GM19238 (cell line): ENCODE measurements around the gene GHR.

ENCODE experiments used
- DNase-seq: peaks from one replicate; pipeline ENCODE4 v3.0.0; 2011; ENCODE audit warnings: low spot score; ENCODE audit not compliant: insufficient read length

GHR gene

DNA sequence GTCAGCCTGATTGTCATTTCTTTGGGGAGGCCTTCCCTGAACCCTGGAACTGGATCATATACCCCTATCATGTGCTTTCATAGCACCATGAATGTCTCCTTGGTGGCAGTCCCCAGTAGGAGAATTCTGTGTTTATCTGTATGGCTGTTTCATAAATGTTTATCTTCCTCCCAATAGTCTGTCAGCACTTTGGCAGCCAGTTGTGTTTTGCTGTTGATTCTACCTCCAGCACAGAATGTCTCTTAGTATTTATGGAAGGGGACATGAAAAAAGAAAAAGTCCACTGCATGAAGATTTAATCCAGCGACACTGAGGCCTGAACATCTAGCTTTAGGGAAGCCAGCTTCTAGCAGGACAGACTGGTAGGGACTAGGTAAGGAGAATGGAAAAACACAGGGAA, 38.3 kb downstream of the GHR start:
- no peak for DNase-seq

DNA sequence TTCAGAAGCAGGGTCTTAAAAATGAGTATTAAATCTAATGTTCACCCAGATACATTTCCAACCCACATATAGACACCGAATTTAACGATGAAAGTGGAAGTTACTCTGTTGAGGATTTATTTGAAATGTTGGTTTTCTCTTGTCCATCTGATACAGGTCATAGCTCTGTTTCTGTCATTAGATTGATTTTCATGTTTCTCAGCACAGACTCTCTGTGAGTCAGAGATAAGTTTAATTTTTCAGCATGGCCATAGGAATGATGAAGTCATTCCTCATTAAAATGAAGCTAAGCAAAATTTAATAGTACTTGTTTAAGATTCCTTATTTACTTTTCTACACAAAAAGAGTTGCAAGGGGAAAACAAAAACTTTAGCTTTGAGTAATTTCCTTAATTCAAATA, 38.8 kb downstream of the GHR start:
- no peak for DNase-seq

DNA sequence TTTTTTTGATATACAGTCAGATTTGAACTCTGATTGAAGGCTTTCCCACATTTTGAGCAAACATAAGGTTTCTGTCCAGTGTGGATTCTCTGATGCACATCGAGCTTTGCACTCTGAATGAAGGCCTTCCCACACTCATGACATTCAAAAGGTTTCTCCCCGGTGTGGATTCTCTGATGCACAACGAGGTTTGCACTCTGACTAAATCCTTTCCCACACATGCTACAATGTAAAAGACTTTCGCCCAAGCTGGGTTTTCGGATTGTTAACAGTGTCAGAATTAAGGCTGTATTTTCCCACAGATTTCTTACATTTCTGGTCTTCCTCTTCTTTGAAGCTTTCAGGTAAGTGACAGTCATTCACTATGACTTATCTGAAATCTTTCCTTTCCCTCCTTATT, 44.3 kb downstream of the GHR start:
- no peak for DNase-seq

DNA sequence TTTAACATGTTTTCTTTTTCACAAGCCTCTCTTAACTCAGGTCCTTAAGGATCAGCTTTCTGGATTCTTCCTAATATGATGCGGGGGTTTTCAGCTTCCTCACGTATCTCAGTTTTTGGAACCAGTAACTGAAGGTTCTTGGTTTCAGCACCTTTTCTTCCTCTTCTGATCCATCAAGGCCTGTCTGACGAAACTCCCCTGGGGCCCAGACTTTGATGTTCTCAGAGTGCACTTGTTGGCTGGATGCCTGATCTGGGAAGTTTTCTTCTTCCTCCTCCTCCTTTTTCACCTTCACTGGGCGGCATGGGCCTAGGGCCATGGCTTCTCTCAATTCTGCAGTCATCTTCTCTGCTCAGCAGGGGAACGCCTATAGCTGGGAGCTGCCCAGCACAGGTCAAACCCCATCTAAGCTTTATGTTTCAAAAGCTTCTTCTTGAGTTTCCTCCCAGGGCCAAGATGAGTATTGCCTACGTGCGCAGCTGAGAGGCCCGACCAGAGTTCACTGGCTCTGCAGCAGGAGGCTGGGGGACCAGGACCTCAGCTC, 44.8 kb downstream of the GHR start:
- no peak for DNase-seq

DNA sequence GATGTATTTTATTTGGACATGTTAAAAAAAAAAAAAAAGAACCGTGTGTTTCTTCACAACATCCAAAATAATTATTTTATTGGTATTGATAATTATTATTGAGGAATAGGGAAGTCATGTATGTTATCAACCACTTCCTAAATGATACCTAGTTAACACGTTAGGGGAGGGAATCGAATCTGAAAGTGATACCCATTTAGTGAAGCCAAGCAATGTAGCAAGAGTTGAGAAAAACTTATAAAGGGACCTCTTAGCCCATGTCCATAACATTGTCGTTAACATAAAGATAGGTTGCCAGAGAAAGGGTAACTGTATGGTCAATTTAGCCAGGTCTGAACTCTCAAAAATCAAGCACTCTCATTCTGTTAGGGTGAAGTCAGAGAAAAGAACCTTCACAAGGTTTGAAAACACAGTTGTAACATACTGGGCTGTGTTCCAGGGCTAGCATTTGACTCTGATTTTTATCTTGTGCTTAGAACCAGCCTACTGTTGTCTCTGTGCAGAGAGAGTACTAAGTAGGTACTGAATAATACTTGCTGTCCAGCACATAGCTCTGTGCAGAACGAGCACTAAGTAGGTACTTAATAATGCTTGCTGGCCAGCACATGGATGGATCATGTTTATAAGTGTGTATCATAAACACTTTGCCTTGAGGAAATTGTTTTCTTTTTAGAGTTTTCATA, 60.4 kb downstream of the GHR start:
- DNase-seq, result no peak

DNA sequence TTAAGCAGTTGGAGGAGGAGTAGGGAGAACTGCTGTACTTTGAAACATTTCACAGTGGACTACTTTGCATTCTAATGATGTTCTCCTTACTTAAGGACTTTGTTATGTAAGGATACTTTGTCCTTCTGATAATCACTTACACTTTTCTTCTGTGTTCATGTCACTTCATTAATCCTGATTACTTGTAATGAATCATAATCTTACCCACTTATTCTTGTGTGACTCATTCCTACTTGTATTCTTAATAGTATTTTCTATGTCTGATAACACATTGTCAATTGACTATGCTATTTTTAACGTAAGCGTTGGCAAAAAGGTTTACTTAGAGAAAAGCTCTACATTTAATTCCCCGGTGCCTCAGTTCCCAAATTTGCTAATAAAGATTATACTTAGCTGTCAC, 63.8 kb downstream of the GHR start:
- DNase-seq, result no peak

DNA sequence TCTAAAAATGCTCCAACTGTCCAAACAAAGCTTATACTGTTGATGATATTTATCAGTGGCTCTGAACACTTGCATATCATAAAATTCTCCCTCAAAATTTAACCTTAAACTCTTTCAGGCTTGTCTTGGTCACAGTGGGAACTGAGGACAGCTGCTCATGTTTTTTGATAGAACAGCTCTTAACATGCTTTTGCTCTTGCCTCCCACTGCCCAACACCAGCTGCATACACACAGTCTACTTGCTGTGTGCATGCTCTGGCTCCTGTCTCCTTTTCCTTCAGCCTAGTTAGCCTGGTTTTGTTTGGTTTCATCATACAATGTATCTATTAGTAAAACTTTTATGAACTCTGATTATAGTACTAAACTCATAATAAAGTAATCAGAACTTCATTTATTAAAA, 64.6 kb downstream of the GHR start:
- DNase-seq, result no peak

DNA sequence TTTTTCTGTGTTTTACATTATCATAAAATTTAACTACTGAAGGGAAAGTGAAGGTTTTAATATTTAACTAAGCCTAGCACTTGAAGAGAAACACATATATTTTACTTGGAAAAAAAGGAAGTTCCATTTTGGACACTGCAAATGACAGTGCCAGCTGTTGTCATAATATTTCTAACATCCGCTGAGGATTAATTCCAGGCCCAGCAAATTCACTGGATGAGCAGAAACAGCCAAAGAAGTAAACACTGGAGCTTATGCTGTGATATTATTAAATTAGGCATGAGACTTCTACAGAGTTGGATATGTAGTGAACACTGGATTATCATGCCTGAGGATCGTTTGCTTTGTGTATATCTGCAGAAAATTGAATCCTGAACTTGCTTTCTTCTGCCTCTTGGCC, 67.6 kb downstream of the GHR start:
- no peak for DNase-seq

DNA sequence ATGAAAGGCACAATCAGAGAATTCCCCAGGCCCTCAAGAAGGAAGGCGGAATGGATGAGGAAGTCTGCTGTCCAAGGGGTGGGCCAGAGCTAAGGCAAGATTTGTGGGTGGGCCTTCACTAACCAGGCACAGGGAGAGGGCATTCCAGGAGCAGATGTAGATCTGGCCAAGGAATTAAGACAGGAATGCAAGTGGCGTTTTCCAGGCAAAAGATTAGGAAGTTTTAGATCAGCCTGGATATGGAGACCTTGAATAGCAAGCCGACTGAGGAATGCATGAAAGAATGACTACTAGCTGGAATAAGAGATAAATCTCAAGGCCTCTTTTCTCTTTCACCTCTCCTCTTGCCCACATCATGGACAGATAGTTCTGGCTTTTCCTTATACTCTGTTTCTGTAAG, 68.5 kb downstream of the GHR start:
- no peak for DNase-seq

DNA sequence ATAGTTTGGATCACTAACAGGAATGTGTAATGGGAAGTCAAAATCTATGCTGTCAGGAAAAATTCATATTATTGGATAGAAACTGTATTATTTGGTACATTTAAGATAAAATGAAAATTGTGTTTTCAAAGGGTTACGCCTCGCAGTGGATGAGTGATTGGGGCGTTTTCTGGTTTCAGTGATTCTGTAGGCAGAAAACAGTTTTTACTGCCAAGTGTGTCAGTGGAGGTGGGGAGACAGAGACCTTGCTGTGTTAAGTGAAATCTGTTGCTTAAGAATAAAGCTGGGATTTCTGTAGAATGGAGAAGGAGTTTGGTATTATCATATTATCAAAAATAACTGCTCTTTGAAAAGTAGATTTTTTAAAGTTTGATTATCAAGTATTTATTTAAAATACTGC, 69.7 kb downstream of the GHR start:
- DNase-seq, result no peak

DNA sequence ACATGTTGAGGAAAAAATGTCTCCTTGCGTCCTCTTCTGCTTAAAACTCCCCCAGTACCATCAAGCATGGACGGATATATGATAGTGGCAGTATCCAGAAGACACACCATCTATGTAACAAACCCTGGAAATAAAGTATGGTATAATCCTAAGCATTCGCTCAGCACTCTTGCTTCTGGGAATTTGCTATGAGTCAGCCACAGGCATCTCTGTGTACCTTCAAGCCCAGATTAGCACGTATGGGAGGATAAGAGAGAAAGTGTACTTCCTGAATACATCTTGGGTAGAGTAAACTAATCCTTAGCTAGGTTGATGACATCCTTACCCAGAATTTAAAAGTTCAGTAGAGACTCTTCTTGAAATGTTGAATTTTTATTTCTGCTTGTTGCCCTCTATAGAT, 71.2 kb downstream of the GHR start:
- DNase-seq, result no peak

DNA sequence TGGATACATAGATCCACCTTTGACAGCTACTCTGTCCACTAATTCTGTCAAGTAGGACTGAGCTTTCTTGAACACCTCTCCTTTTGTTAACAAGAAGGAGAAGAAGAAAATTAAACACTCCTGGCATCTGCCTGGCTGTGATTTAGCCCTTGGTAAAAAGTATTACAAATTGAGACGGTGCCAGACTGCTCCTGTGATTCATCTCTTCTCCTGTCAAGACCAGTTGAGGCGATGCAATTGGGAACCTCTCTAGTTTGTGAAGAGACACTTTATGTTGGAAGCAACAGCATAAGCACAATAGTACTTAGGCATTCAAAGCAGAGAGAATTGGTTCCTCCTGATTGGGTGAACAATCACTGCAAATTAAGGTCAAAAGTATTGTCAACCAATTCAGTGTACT, 72.7 kb downstream of the GHR start:
- no peak for DNase-seq

DNA sequence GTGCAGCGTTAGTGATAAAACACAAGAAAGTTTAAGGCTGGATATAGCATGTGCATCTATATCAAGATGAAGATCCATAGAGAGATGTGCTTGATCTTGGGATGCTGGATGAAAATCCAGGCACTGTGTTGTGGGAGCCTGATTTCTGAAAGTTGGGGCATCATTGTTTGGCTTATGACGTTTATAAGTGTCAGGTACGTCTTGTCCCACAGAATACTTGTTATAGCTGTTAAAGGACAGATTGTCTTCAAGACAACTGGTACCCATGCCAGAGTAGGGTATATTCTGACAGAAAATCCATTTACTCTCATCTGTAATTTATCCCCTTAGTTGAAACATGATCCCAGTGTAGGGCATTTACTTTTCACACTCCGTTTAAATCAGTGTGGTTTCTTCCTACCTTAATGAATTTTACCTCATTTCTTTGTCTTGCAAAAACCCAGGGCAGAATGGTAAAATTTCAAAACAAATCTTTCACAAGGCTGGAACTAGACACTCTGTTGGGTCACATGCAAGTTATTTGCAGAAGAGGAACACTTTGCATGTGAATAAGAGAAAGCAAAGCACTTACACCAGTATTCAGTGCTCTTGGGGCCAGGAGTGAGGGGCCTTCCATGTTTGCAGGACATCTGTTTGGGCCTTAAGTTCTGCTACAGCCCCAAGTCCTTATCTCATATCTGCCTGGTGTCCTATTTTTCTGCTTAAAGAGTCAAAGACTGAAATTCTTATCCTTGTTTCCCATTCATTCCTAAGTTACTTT, 73.3 kb downstream of the GHR start:
- DNase-seq, result no peak

DNA sequence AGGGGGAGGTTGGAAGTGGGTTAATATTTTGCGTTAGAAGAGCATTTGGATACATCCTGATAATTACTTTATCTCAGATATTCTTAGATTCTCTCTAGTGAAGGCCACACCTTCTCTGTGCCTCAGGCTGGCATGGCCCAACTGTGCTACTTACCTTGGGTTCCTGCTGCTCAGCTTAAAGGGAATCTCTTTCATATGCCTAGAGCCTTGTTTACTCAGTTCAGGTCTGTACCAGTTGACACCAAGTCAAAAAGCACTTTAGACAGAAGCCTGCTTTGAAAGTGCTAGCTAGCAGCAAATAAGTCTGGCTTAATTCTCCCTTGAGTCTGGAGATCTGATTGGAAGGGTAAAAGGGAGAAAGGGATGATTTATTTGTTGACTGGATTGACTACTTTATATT, 74.8 kb downstream of the GHR start:
- no peak for DNase-seq

DNA sequence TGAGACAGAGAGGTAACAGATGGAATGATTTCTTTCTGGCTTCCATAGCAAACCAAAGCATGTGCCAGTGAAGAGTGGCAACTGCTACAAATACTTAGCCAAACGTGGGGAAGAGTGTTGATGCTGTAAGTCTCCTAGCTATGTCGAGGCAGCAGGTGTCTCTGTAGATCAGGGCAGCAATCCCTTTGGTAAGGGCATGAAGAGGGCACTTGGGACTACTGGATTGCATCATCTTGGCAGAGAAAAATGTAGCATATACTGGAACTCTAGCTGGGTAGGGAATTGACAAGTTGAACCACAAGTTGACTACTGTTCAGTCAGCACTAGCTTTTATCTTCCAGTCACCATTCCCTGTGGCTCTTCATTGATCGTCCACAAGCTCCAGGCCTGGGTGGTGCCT, 75.8 kb downstream of the GHR start:
- DNase-seq, result no peak

DNA sequence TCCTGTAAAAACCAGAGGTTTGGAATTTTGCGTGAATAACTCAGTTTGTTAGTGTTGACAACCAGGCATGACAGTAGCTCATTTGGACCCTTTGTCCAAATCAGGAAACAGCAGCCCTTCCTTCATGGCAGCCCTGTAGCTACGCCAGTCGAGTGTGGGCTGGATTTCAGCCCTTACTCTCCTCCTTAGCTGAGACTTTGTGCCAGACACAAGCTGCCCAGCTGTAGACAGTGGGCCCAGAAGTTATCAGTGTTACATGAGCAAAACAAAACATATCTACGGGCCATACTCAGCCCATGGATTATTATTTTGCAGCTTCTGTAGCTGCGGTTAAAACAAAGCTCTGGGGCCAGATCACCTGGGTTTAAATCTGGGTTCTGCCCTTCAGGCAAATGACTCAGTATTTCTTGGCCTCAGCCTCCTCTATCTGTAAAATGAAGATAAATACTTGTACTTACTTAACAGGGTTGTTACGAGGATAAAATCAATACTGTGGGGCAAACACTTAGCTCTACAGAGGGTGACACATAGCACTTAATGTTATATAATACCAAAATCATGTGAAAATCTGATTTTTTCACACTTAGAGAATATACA, 76.9 kb downstream of the GHR start:
- no peak for DNase-seq

DNA sequence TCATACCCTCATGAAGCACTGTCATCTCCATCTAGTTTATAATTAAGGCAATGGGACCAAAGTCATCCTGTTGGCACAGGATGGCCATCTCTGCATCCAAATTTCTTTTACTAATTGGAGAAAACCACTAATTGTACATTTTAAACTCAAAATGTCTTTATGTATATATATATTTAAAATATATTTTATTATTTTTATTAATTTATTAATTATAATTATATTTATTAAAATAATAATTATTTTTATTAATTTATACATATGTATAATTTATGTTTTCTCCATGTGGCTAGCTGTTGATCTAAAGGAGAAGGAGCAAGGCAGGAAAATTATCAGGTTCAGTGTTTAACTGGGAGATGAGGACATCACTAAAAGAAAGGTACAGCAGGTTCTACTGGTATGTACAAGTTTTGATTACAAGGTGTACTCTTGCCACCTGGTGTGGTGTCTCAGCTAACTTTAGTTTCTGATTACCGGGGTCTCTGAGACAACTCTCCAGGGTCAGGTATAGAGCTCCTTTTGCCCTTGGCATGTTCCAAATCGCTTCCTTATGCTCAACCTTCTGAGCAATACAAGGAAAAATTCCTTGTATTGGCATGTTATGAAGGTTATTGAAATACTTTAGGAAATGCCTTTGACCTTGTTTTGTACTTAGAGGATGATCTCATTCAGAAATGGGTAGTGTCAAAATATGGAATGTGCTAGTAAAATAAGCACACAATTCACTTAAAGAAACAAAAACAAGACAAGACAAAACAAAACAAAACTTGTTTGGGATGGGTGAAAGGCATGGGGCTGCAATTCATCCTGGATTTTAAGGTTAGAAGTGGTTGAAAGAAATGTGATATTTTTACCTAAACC, 79.6 kb downstream of the GHR start:
- DNase-seq, result no peak

DNA sequence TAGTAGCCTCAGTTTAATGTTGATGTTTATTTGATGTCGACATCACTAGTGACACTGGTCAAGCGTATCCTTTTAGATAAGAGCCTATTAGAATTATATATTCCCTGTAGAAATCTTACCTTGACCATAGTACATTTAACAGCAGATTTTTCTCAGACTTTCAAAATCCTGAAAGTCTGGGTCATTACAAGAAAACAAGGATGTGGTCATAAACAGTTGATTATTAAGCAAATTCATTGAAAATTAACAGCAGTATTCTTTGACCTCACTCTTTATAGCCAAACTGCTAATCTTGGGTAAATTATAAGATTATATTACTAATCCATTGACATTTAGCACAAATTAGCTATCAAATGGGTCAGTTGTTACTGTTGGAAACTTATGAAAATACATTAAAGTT, 83.4 kb downstream of the GHR start:
- no peak for DNase-seq

DNA sequence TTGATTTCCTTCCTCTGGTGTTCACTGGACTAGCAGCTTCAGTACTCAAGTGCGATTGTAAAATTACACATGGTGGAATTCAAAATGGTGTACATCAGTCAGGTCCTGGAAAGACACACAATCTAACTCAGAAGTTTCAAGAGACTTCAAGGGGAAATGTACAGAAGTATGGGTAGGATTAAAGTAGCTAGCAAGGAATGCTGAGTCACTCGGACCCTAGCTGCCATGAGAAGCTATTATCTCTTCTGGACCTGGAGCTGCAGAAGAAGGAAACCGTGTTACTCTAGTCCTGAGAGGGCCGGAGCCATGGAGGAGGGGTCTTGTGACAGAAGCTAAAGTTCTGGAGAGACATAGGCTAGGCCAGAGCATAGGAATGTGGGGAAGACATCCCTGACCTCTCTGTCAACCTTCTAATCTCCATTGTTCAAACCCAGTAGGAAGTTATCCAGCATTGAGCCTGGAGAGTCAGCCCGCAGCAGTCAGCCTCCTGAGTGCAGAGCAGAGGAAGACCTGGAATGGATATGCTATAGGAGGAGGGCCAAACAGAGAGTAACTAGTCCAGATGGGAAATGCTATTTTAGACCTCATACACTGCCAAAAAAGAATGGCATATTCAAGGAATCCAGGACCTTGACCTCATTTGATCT, 84.3 kb downstream of the GHR start:
- no peak for DNase-seq

DNA sequence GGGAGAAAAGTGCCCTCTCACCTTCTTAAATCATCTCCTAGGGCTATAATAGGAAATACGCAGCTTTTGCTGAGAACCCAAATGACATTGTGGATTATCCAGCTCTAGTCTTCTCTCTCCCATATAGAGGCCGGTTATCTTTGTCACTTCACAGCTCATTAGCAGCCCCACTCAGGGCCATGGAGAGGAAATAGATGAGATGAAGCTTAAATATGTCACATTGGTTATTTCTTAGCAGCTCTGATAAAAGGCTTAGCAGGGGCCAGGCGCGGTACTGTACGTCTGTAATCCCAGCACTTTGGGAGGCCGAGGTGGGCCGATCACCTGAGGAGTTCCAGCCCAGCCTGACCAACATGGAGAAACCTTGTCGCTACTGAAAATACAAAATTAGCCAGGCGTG, 90.0 kb downstream of the GHR start:
- DNase-seq, result no peak

DNA sequence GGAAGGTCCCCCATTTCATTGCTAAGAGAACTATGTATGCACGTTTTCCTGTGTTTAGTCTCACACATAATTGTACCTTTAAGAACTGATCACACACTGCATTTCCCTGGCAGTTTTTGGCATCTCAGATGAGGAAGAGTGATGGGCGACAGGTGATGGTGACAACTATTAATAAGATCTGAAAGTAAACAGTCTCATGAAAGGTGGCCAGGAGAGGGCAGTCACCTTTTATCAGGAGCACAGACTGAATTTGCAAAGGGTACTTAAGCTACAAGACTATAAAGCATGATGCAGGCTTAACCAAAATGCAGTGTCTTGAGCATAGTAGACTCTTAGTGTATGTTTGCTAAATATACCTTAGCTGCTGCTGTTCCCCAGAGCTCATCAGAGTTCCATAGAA, 91.5 kb downstream of the GHR start:
- DNase-seq, result no peak
